D341Med (cell line): Measurements from ENCODE around the gene TGFBR2.
"Not testable (repeated sequence)": the region's sequence is repeated elsewhere in the genome, so short reads cannot be mapped to it uniquely, and the experiment has no call there.

Source experiments
- DNase-seq: peaks from one replicate; pipeline ENCODE4 v3.0.0; 2012; ENCODE audit warnings: low spot score

The TGFBR2 gene

DNA sequence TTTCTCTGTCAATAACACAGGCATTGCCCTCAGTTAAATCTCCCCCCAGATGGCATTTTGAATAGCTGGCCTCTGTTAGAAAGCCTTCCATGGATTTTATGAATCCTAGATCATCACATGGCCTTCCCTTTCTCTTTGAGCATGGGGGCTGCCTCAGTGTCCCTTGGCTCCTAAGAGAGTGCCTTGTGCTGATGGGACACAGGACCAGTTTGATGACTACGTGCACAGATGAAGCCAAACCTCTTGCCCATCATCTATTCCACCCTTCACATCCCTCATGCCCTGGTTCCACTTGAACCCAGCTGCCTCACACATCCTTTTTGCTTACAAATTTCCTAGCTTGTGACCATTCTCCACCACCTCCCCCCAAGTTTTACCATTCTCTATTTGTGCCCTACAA is 12.9 kb downstream of the TGFBR2 start:
- DNase-seq: no peak

DNA sequence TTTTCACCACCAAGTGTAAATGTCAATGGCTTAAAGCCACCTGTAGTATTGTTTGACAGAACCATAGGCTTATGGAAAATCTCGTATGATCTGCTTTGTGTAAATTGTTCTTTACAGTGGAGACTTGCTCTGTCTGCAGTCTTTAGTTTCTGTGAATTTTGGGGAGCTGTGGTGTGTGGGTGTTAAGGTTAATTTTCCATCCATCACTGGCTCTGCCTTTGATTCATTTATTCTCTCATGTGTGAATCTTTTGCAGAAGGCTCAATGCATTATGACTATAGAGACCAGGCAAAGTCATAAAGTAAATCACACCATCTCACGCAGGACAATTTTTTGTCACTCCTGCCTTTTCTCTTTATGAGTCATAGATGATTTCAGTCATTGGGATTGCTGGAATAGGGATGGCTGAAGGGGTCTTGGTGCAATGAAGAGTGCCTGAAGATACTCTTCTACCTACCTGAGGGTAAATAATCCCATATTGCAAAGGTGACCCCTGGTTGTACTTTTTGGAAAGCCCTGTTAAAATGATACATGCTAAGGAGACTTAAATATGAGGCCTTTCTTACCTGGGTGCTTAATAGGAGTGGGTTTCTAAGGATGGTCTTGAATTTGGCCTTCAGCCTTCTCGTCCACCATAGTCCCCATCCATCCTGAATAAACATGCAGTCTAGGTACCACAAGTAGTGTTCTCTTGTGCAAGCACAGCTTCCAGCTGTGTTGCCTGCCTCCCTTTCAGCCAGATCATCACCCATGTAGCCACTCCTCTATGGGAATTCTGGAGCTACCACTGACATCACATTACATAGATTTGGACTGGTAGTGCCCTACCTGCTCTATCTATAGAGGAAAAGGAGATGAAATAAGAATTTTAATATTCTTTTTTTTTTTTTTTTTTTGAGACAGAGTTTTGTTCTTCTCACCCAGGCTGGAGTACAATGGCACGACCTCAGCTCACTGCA is 14.3 kb downstream of the TGFBR2 start:
- DNase-seq: no peak

DNA sequence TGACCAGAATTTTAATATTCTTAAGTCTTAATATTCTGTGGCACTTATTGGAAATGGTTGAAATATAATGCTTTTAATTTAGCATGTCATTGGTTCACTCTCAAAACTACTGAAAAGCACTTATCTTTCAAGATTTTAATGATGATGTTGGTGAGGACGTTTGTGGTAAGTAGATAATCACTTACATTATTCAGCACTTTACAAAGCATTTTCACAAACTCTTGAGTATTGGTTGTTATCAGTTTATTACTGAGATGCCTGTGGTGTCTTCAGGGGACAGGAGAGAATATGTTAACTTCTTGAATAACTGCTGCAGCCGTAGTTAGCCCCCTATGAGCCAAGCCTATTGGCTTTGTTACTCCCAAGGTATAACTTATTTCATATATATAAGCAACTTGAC is 15.2 kb downstream of the TGFBR2 start:
- no peak for DNase-seq

GRCh38 chr3:30622047-30622545 is 15.7 kb downstream of the TGFBR2 start:
- DNase-seq: no peak

- DNase-seq: no peak
These were observed 16.4 kb downstream of the TGFBR2 start for GRCh38 chr3:30622790-30623189.

DNA sequence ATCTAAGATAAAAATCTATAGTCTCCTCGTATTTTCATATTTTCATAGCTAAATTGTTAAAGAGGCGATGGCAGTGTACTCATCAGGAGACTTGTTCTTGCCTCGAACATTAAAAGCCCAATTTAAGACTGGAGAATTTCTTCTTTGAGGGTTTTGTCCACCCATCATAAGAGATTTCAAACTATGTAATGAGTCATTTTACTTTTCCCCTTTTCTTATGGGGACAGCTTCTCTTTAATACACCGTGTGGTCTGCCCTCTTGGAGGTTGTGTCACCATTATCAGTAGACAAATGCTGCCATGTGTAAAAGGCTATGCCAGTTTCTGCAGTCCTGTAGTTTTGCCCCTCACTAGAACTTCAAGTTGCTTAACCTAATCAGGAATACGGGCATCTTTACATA is 16.9 kb downstream of the TGFBR2 start:
- no peak for DNase-seq

GRCh38 chr3:30624480-30624879 is 18.1 kb downstream of the TGFBR2 start:
- DNase-seq: not testable (repeated sequence)

DNA sequence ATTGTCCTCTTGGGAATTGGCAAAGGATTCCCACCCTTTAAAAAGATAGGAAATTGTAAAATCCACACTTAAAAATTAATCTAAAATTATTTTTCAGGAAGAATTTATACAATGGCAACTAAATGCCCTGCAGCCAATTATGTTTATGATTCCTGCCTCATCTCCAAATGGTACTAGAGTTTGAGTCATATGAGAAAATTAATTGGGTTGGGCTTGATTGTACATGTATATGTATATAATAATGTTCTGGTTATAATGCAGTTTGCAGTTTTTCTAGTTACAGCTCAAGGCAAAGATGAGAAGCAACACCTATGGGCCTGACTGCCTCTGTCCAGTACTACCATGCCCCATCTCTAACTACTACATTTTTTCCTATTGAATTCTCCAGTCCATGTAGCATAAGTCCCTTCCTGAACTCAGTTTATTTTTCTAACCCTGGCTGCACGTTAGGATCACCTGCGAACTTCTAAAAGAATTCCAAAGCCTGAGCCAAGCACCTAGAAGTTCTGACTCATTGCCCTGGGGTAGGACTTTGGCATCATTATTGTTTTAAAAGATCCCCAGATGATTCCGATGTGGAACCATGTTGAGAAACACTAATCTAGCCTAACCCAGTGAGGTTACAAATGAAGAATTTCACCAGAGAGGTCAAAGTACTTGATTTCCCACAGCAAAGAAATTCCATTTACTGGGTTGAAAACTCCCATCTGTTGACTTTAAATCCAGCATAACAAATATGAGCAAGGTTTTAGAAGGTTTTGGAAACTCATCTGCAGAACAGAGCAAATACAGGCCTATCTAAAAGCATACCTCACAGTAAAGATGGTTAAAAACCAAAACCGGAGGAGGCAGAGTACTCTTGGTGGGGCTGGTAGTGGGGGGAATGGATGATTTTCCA is 19.4 kb downstream of the TGFBR2 start:
- no peak for DNase-seq

DNA sequence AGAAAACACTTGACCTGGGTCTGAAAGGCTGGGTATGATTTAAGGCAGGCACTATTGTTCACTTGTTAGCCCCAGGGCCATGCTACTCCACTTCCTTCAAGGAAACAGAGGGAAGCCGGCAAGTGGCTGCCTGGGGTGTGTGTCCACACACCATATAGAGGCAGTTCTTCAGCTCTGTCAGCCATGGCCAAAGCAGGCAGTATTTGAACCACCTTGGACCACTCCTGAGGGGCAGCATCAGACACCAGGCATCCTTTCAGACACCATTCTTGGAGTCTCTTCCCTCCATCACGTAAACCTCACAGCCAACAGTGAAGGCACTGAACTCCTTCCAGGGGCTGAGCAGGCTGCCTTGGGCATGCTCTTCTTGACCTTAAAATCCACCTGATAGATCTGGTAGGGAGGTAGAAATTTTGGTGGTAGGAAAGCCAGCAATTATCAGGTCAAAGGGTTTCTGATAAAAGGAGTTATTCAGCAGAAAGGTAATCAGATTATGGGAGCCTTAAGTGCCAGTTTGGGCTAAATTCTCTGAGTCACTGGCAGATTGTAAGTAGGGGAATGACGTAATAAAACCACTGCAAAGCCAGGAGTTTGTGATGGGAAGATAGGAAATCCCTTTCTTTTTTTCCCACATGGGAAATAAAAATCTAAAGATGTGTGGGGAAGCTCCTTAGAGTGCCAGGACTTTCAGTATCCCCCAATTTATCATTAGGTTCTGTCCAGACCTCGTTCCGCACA is 20.2 kb downstream of the TGFBR2 start:
- DNase-seq: no peak

DNA sequence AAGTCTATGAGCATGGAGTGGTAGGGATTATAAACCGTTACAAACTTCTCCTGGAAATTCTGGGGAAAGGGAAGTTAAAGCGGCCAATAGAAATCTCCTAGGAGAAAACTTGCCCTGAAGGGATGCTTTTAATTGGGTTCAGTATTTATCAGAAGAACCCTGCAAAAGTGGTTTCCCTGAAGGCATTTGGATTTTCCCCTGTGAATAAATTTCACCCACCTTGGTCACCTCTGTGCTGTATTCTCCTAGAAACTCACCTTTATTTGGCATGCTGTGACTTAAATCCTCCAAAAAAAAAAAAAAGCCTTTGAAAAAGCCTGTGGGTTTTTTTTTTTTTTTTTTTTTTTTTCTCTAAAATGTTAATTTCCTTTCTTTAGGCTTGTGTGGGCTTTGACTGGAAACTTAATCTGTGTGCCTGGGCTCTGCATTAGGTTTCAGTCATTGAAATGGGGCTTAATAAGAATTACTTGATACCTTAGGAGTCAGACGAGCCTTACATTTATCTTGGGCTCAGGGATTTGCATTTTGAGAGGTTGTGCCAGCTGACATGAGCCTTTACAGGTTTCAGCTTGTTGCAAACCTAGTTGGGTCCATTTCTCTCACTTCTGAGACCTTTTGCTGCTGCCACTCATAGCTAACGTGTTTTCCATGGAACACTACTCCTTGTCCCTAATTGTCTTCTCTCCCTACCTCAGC is 22.0 kb downstream of the TGFBR2 start:
- no peak for DNase-seq

DNA sequence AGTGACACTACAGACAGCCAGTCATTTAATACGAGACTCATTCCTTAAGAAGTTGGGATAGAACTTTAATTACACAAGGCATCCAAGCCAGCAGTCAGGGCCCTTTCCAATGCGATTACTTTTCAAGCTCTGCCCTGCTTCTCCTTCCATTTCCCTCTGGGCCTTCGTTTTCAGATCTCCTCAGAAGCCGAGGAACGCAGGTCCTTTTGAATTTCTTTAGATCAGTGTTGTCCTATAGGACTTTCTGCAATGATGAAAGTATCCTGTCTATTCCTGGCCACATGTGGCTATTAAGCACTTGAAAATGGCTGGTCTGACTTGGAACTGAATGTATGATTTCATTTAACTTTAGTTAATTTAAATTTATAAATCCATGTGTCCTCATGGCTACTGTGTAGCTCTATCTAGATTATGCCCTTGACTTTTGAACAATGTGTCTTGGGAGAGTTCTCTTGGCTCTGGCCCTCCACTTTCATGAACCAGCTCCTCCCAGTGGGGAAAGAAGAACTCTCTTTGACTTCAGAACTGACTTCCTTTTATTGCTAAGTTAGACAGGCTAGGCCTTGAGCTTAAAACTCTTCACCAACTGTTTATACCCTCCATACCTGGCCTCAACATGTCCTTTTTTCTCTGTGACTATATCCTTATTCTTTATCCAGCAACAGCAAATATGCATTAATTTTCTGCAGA is 22.6 kb downstream of the TGFBR2 start:
- no peak for DNase-seq

GRCh38 chr3:30629746-30630145 is 23.3 kb downstream of the TGFBR2 start:
- DNase-seq: no peak

- DNase-seq: no peak
These were observed 24.0 kb downstream of the TGFBR2 start for GRCh38 chr3:30630238-30631030.

DNA sequence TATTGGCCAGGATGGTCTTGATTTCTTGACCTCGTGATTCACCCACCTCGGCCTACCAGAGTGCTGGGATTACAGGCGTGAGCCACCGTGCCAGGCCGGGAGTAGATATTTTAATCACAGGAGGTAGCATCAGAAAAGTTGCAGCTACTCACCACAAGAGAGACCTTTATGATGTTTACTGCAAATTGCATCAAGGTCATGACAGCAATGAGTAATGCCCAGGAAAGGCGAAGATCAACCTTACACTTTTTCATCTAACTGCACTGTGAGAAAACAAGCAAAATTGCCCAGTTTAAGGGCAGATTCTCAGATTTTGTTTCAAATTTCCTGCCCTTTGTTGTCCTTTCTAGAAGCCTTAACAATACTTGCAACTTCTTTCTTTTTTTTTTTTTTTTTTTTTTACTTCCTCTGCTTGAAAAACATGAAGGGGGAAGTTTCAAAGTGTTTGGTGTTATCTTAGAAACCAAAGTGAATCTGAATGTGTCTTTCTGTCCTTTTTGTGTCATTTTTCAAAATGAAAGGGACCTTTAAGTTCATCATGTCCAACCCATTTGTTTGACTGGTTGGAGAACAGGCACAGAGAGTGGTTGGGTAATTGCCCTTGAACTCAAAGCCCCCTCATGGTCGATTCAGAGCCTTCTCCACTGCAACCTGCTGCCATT is 25.0 kb downstream of the TGFBR2 start:
- no peak for DNase-seq

GRCh38 chr3:30632065-30632464 is 25.7 kb downstream of the TGFBR2 start:
- no peak for DNase-seq

DNA sequence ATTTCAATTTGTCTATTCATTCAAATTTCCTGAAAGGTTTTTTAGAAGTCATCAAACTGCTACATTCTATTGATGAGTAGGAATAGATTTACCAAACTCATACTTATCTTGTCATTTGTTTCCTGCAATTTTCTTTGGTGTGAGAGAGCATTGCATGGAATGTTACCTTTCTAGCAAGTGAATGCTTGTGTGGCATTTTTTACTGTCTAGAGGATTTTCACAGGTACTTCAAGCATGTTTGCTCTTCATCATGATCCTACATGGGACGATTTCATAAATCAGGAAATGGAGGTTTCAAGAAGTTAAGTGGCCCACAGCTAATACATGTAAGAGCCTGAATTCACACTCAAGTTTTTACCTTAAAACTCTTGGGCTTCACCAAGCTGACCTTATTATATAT is 26.1 kb downstream of the TGFBR2 start:
- no peak for DNase-seq

GRCh38 chr3:30633718-30634117 is 27.3 kb downstream of the TGFBR2 start:
- no peak for DNase-seq

- no peak for DNase-seq
These were observed 28.6 kb downstream of the TGFBR2 start for GRCh38 chr3:30634761-30635735.
